KOPT-K1 (cell line): ENCODE results near the gene CACNA1G.

Source experiments
- H3K27ac ChIP-seq: fragments of 200-600 bp; sonication (generic); 2 replicates; pipeline ENCODE4 v1.5.1; 2016; ENCODE audit warnings: antibody characterized with exemption, mild to moderate bottlenecking, low read depth, low read length; ENCODE audit not compliant: poor library complexity, severe bottlenecking
- H3K36me3 ChIP-seq: fragments of 200-600 bp; sonication (generic); 2 replicates; pipeline ENCODE4 v1.5.1; 2017; ENCODE audit warnings: antibody characterized with exemption, mild to moderate bottlenecking, low read length, moderate library complexity; ENCODE audit not compliant: insufficient read depth
- H3K9me3 ChIP-seq: fragments of 200-600 bp; sonication (generic); 2 replicates; pipeline ENCODE4 v1.5.1; 2017; ENCODE audit warnings: antibody characterized with exemption, low read length, mild to moderate bottlenecking; ENCODE audit not compliant: insufficient read depth, poor library complexity, severe bottlenecking

Gene CACNA1G

GRCh38 chr17:50527155-50527762 lies 33.3 kb upstream of the CACNA1G start:
- Histone ChIP-seq H3K27ac (no peak overlapping the region), H3K9me3 (no peaks in the 10 kb centered on the region), H3K36me3 (no peaks in the 10 kb centered on the region)

- Histone ChIP-seq H3K36me3 (no peaks in the 10 kb centered on the region), H3K9me3 (no peaks in the 10 kb centered on the region), H3K27ac (no peak overlapping the region)
These were observed 32.5 kb upstream of the CACNA1G start for GRCh38 chr17:50527949-50528474.

- H3K9me3 ChIP-seq: no peaks in the 10 kb centered on the region
- no peak overlapping the region for H3K27ac ChIP-seq
- H3K36me3 ChIP-seq: no peaks in the 10 kb centered on the region
These were observed 30.7 kb upstream of the CACNA1G start for GRCh38 chr17:50529849-50530248.

DNA sequence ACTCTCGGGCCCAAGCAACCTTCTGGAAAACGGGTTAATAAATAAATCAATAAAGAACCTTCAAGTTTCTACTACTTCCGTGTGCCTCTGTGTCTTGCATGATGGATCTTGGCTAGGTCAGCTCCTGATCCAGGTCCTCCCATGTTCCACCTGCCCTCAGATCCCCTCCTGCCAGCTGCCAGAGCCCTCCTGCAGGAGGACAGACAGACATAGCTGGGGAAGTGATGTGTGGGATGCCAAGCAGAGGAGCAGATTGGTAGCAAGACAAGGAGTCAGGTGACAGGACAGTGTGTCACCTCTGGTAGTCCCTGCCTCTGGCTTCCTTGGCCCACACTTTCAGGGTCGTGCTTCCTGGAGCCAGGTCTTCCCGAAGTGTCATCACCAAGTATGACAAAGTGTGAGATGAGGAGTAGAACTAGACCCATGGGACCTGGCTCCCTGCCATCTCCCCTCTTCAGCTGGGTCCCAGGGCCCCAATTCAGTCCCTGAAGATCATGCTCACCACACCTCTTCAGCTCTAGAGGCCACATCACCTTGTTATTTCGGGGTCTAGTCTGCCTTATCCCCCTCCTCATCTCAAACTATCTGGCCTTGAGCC lies 29.0 kb upstream of the CACNA1G start:
- H3K27ac ChIP-seq: no peak overlapping the region
- no peaks in the 10 kb centered on the region for H3K9me3 ChIP-seq
- H3K36me3 ChIP-seq: no peaks in the 10 kb centered on the region

GRCh38 chr17:50532452-50533024 lies 28.0 kb upstream of the CACNA1G start, which contains the start of gene EPN3:
Gene EPN3, plus strand, starts transcription at chr17:50532735. Its CDS starts 3,822 bp downstream, at chr17:50536557.
- Histone ChIP-seq H3K27ac (no peak within 1 kb of the TSS), H3K36me3 (no peaks in the 10 kb centered on the region), H3K9me3 (no peaks in the 10 kb centered on the region)

DNA sequence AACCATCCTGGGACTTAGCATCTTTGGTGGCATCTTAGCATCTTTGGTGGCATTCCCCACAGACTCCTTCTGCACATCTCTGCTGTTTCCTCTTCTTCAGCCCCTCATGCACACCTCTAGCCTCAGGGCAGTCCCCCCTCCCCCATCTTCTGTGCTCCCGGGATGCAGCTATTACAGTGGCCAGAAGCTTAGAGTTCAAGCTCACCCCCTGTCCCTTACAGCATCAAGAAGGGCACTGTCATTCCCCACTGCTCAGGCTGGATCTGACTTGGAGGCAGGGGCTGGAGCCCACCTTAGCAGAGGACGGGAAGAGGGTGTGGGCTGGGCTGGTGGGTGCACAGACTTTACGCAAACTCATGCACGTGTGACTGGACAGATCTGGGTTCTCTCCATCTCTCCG lies 27.3 kb upstream of the CACNA1G start:
- H3K9me3 ChIP-seq: no peaks in the 10 kb centered on the region
- H3K36me3 ChIP-seq: no peaks in the 10 kb centered on the region
- H3K27ac ChIP-seq: no peak overlapping the region

- no peak overlapping the region for H3K27ac ChIP-seq
- no peaks in the 10 kb centered on the region for H3K36me3 ChIP-seq
- H3K9me3 ChIP-seq: no peaks in the 10 kb centered on the region
These were observed 26.8 kb upstream of the CACNA1G start for GRCh38 chr17:50533720-50534148.

GRCh38 chr17:50534222-50534978 lies 26.1 kb upstream of the CACNA1G start:
- Histone ChIP-seq H3K36me3 (no peaks in the 10 kb centered on the region), H3K27ac (no peak overlapping the region), H3K9me3 (no peaks in the 10 kb centered on the region)

GRCh38 chr17:50534979-50535326 lies 25.6 kb upstream of the CACNA1G start:
- no peaks in the 10 kb centered on the region for H3K36me3 ChIP-seq
- no peaks in the 10 kb centered on the region for H3K9me3 ChIP-seq
- H3K27ac ChIP-seq: no peak overlapping the region

DNA sequence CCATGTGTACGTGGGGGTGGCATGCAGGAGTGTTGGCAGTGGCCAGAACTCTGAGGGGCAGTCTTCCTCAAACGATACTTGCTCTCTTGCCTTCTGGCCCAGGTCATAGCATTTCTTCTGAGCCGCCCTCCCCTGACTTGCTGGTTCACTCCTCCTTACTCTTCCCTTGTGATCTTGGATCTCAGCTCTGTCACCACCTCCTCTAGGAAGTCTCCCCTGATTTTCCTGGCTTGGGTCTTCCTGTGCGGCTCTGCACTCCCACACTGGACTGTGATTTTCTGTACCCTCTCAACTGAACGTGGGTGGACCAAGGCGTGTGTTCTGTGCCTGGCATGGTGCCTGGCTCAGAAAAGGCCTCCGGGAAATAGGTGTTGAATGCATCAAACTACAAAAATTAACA lies 25.1 kb upstream of the CACNA1G start:
- H3K36me3 ChIP-seq: no peaks in the 10 kb centered on the region
- no peak overlapping the region for H3K27ac ChIP-seq

DNA sequence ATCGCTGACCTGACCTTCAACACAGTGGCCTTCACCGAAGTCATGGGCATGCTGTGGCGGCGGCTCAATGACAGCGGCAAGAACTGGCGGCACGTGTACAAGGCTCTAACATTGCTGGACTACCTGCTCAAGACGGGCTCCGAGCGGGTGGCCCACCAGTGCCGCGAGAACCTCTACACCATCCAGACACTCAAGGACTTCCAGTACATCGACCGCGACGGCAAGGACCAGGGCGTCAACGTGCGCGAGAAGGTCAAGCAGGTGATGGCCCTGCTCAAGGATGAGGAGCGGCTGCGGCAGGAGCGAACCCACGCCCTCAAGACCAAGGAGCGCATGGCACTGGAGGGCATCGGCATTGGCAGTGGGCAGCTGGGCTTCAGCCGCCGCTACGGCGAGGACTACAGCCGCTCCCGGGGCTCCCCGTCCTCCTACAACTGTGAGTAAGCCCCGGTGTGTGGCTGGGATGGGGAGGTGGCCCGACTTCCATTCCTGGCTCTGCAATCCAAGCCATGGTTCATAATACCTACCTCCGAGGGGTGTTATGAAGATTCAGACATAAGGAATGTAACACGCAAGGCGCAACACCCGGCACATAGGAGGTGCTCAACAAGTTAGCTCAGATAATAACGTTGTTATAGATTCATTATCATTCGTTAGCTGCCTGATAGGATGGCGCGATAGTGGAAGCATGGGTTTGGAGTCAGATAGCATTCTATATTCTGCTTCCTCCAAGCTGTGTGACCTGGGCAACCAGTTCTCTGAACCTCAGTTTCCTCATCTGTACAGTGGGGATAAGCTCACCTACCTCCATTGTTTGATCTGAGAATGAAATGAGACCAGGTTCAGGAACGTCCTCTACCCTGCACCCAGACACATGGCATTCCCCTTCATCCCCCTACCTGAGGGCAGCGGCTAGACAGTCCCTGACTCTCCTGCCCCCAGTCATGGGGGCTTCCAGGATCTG lies 23.6 kb upstream of the CACNA1G start:
- Histone ChIP-seq H3K36me3 (no peaks in the 10 kb centered on the region), H3K9me3 (no peaks in the 10 kb centered on the region), H3K27ac (no peak overlapping the region)

More for the DNA sequence above, 25.1 kb upstream of the CACNA1G start:
- no peaks in the 10 kb centered on the region for H3K9me3 ChIP-seq

DNA sequence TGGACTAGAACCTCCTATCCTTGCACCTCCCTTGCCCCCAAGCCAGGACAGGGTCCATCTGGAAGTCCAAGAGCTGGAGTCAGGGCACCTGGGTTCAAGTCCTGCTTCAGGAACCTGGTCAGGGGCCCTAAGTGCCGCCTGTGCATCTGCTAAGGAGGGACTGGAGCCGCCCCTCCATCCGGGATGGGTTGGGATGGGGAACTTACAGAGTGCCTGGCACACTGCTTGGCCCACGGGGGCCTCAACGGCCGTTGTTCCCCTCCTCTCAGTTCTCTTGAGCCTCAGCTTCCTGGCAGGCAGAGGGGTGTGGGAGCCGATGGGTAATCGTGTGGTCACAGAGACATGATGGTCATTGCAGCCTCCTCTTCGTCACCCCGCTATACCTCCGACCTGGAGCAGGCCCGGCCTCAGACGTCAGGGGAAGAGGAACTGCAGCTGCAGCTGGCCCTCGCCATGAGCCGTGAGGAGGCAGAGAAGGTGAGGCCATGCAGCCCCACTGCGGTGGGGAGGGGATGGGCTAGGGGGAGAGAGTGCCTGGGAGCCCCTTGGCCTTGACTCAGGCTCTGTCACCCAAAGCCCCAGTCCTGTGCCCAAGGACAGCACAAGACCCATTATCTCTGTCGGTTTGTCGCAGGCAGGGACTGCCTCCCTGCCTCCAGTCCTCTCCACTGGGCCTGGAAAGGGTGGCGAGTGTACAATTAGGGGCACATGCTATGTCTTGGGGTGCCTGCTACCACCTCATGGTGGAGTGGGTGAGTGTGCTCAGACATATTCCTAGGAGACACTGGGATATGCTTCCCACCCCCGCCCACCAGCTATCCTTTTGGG lies 22.6 kb upstream of the CACNA1G start:
- H3K36me3 ChIP-seq: no peaks in the 10 kb centered on the region
- no peak overlapping the region for H3K27ac ChIP-seq
- H3K9me3 ChIP-seq: no peaks in the 10 kb centered on the region

- no peaks in the 10 kb centered on the region for H3K9me3 ChIP-seq
- no peaks in the 10 kb centered on the region for H3K36me3 ChIP-seq
- no peak overlapping the region for H3K27ac ChIP-seq
These were observed 21.7 kb upstream of the CACNA1G start for GRCh38 chr17:50538549-50539410.
